HL-60 (cell line): ENCODE results near the gene ARHGAP26.

ENCODE experiments used
- GABPA ChIP-seq: IDR thresholded peaks from 2 replicates; pipeline ENCODE4 v1.6.1; 2012; ENCODE audit warnings: low read depth
- POLR2AphosphoS5 ChIP-seq: IDR thresholded peaks from 2 replicates; pipeline ENCODE4 v1.6.1; 2012; ENCODE audit warnings: low read depth
- SPI1 ChIP-seq: IDR thresholded peaks from 2 replicates; pipeline ENCODE4 v1.6.1; 2012; ENCODE audit warnings: low read depth, mild to moderate bottlenecking, borderline replicate concordance
- TF ChIP-seq, protein P1 (sequence below): IDR thresholded peaks from one replicate; pipeline ENCODE4 v1.5.1; 2011; ENCODE audit warnings: low read length, control low read depth, inconsistent platforms; ENCODE audit not compliant: insufficient read depth
- TF ChIP-seq, protein P2 (sequence below): IDR thresholded peaks from 2 replicates; pipeline ENCODE4 v1.6.1; 2012; ENCODE audit warnings: low read depth; ENCODE audit not compliant: insufficient replicate concordance

DNA sequence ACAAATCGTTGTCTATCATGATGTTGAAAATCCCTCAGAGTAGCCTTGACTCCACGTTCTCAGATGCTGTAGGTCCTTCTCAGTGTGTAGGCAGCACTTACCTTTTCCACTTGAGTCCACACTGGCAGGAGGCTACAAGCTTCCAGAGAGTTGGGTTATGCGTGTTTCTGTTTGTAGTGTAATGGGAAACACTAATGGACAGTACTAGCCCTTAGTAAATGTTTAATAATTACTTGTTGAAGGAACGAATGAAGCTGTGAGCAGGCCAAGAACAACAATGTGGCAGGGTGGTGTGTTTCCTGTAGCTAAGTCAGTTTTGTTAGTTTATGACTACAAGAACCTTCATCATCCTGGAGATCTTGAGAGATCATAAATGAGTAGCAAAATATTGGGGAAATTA, 83.5 kb downstream of the ARHGAP26 start:
- TF ChIP-seq, protein P1, sequence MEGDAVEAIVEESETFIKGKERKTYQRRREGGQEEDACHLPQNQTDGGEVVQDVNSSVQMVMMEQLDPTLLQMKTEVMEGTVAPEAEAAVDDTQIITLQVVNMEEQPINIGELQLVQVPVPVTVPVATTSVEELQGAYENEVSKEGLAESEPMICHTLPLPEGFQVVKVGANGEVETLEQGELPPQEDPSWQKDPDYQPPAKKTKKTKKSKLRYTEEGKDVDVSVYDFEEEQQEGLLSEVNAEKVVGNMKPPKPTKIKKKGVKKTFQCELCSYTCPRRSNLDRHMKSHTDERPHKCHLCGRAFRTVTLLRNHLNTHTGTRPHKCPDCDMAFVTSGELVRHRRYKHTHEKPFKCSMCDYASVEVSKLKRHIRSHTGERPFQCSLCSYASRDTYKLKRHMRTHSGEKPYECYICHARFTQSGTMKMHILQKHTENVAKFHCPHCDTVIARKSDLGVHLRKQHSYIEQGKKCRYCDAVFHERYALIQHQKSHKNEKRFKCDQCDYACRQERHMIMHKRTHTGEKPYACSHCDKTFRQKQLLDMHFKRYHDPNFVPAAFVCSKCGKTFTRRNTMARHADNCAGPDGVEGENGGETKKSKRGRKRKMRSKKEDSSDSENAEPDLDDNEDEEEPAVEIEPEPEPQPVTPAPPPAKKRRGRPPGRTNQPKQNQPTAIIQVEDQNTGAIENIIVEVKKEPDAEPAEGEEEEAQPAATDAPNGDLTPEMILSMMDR: no peak
- no peak for TF ChIP-seq POLR2AphosphoS5
- no peak for TF ChIP-seq SPI1
- no peak for TF ChIP-seq GABPA
- TF ChIP-seq, protein P2, sequence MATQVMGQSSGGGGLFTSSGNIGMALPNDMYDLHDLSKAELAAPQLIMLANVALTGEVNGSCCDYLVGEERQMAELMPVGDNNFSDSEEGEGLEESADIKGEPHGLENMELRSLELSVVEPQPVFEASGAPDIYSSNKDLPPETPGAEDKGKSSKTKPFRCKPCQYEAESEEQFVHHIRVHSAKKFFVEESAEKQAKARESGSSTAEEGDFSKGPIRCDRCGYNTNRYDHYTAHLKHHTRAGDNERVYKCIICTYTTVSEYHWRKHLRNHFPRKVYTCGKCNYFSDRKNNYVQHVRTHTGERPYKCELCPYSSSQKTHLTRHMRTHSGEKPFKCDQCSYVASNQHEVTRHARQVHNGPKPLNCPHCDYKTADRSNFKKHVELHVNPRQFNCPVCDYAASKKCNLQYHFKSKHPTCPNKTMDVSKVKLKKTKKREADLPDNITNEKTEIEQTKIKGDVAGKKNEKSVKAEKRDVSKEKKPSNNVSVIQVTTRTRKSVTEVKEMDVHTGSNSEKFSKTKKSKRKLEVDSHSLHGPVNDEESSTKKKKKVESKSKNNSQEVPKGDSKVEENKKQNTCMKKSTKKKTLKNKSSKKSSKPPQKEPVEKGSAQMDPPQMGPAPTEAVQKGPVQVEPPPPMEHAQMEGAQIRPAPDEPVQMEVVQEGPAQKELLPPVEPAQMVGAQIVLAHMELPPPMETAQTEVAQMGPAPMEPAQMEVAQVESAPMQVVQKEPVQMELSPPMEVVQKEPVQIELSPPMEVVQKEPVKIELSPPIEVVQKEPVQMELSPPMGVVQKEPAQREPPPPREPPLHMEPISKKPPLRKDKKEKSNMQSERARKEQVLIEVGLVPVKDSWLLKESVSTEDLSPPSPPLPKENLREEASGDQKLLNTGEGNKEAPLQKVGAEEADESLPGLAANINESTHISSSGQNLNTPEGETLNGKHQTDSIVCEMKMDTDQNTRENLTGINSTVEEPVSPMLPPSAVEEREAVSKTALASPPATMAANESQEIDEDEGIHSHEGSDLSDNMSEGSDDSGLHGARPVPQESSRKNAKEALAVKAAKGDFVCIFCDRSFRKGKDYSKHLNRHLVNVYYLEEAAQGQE: no peak
